GM12872 (cell line): ENCODE measurements around the gene TRMT5.

Experiments used
- TF ChIP-seq, protein P1 (sequence below): IDR thresholded peaks from 3 replicates; pipeline ENCODE4 v1.5.1; 2011; ENCODE audit warnings: low read depth, mild to moderate bottlenecking, low read length, moderate library complexity; ENCODE audit not compliant: insufficient read depth

The TRMT5 gene

GRCh38 chr14:60964904-60965303, 16.0 kb downstream of the TRMT5 start:
- TF ChIP-seq, protein P1, sequence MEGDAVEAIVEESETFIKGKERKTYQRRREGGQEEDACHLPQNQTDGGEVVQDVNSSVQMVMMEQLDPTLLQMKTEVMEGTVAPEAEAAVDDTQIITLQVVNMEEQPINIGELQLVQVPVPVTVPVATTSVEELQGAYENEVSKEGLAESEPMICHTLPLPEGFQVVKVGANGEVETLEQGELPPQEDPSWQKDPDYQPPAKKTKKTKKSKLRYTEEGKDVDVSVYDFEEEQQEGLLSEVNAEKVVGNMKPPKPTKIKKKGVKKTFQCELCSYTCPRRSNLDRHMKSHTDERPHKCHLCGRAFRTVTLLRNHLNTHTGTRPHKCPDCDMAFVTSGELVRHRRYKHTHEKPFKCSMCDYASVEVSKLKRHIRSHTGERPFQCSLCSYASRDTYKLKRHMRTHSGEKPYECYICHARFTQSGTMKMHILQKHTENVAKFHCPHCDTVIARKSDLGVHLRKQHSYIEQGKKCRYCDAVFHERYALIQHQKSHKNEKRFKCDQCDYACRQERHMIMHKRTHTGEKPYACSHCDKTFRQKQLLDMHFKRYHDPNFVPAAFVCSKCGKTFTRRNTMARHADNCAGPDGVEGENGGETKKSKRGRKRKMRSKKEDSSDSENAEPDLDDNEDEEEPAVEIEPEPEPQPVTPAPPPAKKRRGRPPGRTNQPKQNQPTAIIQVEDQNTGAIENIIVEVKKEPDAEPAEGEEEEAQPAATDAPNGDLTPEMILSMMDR = no peak

DNA sequence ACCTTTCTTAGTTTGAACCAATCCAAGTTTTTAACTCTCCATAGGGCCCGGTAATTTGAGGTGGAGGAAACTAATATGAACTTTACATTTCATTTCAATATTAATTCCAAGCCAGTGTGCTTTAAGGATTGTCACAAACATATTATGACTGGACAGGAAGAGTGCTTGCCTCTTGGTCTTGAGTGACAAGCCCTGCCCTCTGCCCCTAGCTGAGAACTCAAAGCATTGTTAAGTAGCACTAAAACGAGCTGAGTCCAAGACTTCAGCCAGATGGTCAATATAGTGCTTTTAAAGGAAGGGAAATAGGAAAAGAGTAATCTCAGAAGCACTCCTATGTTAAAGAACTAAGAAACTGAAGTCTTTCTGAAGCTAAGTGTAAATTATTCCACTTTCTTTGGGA, 17.1 kb downstream of the TRMT5 start:
- TF ChIP-seq, protein P1 = no peak

- TF ChIP-seq, protein P1 = no peak
Measured at GRCh38 chr14:60958146-60958545, 22.7 kb downstream of the TRMT5 start.

DNA sequence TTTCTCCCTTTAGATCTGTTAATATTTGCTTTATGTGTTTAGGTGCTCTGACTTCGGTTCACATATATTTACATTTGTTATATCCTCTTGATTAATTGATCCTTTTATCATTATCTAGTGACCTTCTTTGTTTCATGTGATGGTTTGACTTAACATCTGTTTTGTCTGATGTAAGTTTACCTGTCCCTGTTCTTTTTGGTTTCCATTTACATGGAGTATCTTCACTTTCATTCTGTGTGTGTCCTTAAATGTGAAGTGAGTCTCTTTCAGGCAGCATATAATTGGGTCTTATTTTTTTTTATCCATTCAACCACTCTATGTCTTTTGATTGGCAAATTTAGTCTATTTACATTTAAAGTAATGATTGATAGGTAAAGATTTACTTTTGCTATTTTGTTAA, 24.2 kb downstream of the TRMT5 start:
- TF ChIP-seq, protein P1 = no peak

- TF ChIP-seq, protein P1 = no peak
Measured at GRCh38 chr14:60956202-60956601, 24.7 kb downstream of the TRMT5 start.

GRCh38 chr14:60951776-60952435, 29.0 kb downstream of the TRMT5 start:
- TF ChIP-seq, protein P1 = no peak

DNA sequence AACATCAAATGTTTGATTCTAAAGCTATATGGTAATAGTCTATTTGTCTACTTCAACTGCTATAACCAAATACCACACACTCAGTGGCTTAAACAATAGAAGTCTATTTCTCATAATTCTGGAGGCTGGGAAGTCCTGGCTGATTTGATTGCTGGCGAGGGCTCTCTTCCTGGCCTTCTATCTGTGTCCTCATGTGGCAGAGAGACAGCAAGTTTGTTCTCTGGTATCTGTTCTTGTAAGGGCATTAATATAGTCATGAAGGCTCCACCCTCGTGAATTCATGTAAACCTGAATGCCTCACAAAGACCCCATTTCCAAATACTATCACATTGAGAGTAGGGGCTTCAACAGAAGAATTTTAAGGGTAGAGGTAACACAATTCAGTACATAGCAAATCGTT, 34.1 kb downstream of the TRMT5 start:
- TF ChIP-seq, protein P1 = no peak
